HG03432 (cell line): ENCODE measurements around the gene IL17B.

ENCODE experiments used
- ATAC-seq: cut with Tn5 transposase; IDR thresholded peaks from one replicate; pipeline ENCODE4 v1.9.1; 2021; ENCODE audit warnings: mild to moderate bottlenecking, moderate library complexity; ENCODE audit not compliant: unreplicated experiment

Gene IL17B

GRCh38 chr5:149381261-149381985 is 2.3 kb upstream of the IL17B start:
- peak; percentile 19 for ATAC-seq

GRCh38 chr5:149380466-149381121 is 1.5 kb upstream of the IL17B start:
- no peak for ATAC-seq

GRCh38 chr5:149379818-149380374 is 804 bp upstream of the IL17B start:
- ATAC-seq = no peak

- ATAC-seq = no peak
Measured at GRCh38 chr5:149378241-149378820, 761 bp downstream of the IL17B start.

GRCh38 chr5:149376711-149377447 is 2.2 kb downstream of the IL17B start:
- no peak for ATAC-seq

- ATAC-seq = no peak
Measured at GRCh38 chr5:149376104-149376503, 3.0 kb downstream of the IL17B start.

- no peak for ATAC-seq
Measured at GRCh38 chr5:149375434-149375833, 3.7 kb downstream of the IL17B start.

- ATAC-seq = no peak
Measured at GRCh38 chr5:149374801-149375200, 4.3 kb downstream of the IL17B start.

- ATAC-seq = no peak
Measured at GRCh38 chr5:149374303-149374702, 4.8 kb downstream of the IL17B start.

- ATAC-seq = no peak
Measured at GRCh38 chr5:149372932-149373331, 6.2 kb downstream of the IL17B start.

- no peak for ATAC-seq
Measured at GRCh38 chr5:149372076-149372795, 6.9 kb downstream of the IL17B start.

- peak; percentile 83 for ATAC-seq
Measured at GRCh38 chr5:149371296-149371962, 7.7 kb downstream of the IL17B start.

GRCh38 chr5:149370878-149371277 is 8.2 kb downstream of the IL17B start:
- no peak for ATAC-seq

- ATAC-seq = no peak
Measured at GRCh38 chr5:149367972-149368645, 11.0 kb downstream of the IL17B start.

- peak; percentile 77 for ATAC-seq
Measured at GRCh38 chr5:149367249-149367971, 11.7 kb downstream of the IL17B start.

- ATAC-seq = no peak
Measured at GRCh38 chr5:149366169-149366729, 12.8 kb downstream of the IL17B start.

- no peak for ATAC-seq
Measured at GRCh38 chr5:149365418-149365817, 13.7 kb downstream of the IL17B start.

- ATAC-seq = no peak
Measured at GRCh38 chr5:149364719-149365118, 14.4 kb downstream of the IL17B start.
